Vagina (tissue), 2 donors: ENCODE measurements around the gene ABLIM2.

Experiments
- POLR2A ChIP-seq, 2 donors: fragments of 450-650 bp; IDR thresholded peaks; one replicate each; pipeline ENCODE4 v1.6.1; 2017; ENCODE audit warnings: antibody characterized with exemption in 2 of 2, mild to moderate bottlenecking in 2 of 2, moderate library complexity in 2 of 2
- POLR2AphosphoS5 ChIP-seq, 2 donors: sonication (generic); formaldehyde crosslinking; IDR thresholded peaks; one replicate each; pipeline ENCODE4 v1.9.0; 2017; ENCODE audit warnings: antibody characterized with exemption in 2 of 2, mild to moderate bottlenecking in 2 of 2, low read depth in 1 of 2; ENCODE audit not compliant: insufficient read depth in 1 of 2
- TF ChIP-seq, protein P1 (sequence below), 3 experiments: fragments of 450-650 bp in 2 of 3; fragments of 200-600 bp in 1 of 3; sonication (generic) in 1 of 3; IDR thresholded peaks; one replicate each; pipeline ENCODE4 v1.5.1; 2017 to 2019; ENCODE audit warnings: antibody characterized with exemption in 3 of 3, mild to moderate bottlenecking in 2 of 3, moderate library complexity in 2 of 3

DNA sequence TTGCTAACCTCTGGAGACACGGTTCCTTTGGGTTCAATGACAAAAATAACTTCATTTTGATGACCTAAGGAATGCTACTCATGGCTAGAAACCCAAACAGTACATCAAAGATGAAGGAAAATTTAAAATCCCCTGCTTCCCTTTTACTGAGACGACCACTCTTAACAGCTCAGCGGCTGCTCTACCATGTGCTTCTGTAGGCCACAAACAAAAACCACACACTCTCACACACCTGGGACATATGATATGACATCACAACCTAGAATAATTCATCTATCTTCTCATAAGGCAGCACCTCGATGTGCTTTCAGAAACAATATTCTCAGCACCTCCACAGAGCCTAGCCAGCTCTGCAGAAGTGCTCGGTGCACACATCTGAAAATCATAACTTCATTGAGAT is 34.7 kb downstream of the ABLIM2 start:
- TF ChIP-seq POLR2AphosphoS5 (IDR thresholded peaks at IDR 0.05; ENCODE audit: insufficient read depth in 1 of 2, low read depth in 1 of 2): no peak
- TF ChIP-seq, protein P1, sequence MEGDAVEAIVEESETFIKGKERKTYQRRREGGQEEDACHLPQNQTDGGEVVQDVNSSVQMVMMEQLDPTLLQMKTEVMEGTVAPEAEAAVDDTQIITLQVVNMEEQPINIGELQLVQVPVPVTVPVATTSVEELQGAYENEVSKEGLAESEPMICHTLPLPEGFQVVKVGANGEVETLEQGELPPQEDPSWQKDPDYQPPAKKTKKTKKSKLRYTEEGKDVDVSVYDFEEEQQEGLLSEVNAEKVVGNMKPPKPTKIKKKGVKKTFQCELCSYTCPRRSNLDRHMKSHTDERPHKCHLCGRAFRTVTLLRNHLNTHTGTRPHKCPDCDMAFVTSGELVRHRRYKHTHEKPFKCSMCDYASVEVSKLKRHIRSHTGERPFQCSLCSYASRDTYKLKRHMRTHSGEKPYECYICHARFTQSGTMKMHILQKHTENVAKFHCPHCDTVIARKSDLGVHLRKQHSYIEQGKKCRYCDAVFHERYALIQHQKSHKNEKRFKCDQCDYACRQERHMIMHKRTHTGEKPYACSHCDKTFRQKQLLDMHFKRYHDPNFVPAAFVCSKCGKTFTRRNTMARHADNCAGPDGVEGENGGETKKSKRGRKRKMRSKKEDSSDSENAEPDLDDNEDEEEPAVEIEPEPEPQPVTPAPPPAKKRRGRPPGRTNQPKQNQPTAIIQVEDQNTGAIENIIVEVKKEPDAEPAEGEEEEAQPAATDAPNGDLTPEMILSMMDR (IDR thresholded peaks at IDR 0.05): no peak
- no peak for TF ChIP-seq POLR2A (IDR thresholded peaks at IDR 0.05)
